GM19043 (cell line): ENCODE results near the gene PRSS1.
"Not testable (repeated sequence)": the region's sequence is repeated elsewhere in the genome, so short reads cannot be mapped to it uniquely, and the experiment has no call there.

Experiments
- ATAC-seq: cut with Tn5 transposase; IDR thresholded peaks from one replicate; pipeline ENCODE4 v1.9.1; 2021; ENCODE audit warnings: low read depth; ENCODE audit not compliant: unreplicated experiment

Gene PRSS1

DNA sequence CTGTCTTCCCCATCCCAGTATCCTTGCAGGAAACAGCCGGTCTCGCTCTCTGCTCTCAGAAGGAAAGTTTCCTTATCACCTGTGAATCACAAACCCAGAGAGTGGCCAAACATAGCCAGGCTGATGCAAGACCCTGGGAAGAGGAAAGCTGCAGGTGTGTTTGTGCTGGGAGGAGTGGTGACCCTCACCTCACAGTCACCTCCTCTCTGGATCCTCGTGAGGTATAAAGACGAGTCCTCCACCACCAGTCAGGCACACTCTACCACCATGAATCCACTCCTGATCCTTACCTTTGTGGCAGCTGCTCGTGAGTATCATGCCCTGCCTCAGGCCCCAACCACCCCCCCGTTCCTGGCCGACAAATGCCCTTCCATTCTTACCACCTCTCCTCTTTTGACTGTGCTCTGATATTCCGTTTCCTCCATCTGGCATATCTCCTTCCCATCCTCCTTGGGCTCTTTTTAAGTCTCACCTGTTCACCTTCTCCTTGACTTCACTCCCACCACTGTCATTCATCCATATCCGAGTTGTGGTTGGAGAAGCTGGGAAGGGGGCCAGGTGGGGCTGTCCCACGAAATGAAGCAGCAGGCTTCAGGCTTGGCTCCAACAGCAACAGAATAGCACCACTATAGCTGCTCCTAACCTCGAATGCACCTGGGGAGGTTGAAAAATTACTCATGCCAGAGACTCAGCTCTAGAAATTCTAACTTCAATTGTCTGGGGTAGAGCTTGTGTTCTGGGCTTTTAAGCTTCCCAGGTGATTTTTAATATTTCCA lies at the start of gene PRSS1:
Gene PRSS1, plus strand, starts transcription at position 255 of the 776 bp plus-strand sequence. Its CDS starts 13 bp downstream, at position 268.
- ATAC-seq: no peak

- ATAC-seq: not testable (repeated sequence)
These were observed 48.3 kb upstream of the PRSS1 start for GRCh38 chr7:142700935-142701334.

GRCh38 chr7:142703655-142704305 lies 45.5 kb upstream of the PRSS1 start:
- no peak for ATAC-seq

GRCh38 chr7:142708726-142709125 lies 40.5 kb upstream of the PRSS1 start:
- not testable (repeated sequence) for ATAC-seq

GRCh38 chr7:142709921-142710320 lies 39.4 kb upstream of the PRSS1 start:
- ATAC-seq: no peak

DNA sequence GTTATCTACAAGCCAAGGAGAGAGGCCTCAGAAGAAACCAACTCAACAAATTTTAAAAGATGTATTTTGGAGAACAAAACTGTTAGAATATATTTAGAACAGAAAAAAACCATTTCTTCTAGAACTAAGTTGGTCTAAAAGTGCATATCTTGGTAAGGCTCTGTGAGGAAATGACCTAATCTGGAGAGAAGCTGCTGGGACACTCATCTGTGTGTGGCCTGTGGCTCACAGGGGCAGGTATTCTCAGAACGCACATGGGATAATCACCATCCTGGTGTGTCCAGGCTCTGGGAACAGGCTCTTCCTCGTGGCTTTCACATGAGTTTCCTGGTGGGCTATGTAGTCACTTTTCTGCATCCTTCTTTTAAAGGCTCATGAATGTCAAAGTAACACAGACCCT lies 38.1 kb upstream of the PRSS1 start:
- no peak for ATAC-seq

- ATAC-seq: no peak
These were observed 37.3 kb upstream of the PRSS1 start for GRCh38 chr7:142711746-142712616.

DNA sequence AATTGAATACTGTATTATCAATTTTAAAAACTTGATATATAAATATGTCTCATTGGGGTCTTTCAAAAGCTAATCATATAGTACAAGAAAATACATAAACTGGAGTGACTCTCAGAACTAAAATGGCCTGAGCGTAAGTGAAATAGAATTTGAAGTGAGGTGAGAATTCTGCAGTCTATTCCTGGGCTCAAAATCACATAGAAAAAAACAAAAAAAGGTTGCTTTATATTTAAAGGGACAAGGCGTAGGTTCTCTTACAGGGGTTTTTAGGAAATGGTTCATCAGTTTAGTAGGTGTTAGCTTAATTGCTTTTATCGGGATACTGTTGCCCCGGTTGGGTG lies 36.7 kb upstream of the PRSS1 start:
- ATAC-seq: no peak

DNA sequence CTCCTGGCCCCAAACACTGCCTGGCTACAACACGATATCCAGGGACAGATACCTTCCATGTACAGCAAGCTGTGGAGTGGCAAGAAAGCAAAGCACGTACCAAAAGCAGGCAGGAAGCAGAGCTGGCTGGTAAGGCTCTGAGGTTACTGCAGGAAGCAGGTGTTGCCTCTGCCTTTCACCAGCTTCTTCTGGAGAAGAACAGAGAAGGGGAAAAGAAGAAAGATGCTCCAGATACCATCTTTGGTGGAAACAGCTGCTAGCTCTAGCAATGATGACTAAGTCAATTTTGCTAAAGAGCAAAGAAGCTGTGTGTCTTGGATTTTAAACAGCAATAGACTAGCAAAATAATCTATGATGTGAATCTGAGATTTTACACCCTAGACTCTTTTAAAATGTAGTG lies 34.9 kb upstream of the PRSS1 start:
- ATAC-seq: no peak

DNA sequence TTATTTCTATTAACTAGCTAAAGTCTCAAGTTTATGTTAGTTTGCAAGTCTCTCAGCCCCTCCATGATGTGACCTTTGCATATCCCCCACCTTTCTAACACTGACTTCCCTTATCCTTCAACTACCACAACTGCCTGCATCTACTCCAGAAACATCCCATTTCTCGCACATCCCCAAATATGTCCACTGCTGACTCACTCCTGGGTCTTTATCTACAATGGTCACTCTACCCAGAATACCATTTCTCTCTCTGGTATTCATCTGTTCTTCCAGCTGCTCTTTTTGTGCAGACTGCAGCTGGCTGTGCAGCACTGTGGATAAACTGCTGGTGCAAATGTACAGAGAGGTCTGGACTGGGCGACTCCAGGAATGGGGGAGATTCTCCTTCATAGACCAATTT lies 32.7 kb upstream of the PRSS1 start:
- no peak for ATAC-seq

DNA sequence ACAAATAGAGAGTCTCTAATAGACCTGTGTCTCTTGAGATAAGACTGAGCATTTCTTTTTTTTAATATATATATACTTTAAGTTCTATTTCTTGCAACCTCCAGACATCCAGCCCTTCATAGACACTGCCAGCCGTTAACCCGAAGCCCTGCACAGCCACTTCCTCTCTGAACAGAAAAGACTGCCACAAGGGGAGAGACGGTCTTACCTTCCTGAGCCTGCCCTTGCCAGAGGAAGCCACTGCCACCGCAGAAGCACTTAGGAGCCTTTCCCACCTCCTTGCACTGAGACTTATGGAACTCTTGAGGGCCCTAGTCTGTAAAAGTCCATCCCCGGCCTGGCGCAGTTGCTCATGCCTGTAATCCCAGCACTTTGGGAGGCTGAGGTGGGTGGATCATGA lies 31.8 kb upstream of the PRSS1 start:
- ATAC-seq: no peak

- no peak for ATAC-seq
These were observed 31.0 kb upstream of the PRSS1 start for GRCh38 chr7:142718313-142718712.

- ATAC-seq: no peak
These were observed 29.0 kb upstream of the PRSS1 start for GRCh38 chr7:142720172-142720773.

GRCh38 chr7:142720986-142721385 lies 28.3 kb upstream of the PRSS1 start:
- no peak for ATAC-seq

- no peak for ATAC-seq
These were observed 27.0 kb upstream of the PRSS1 start for GRCh38 chr7:142722248-142722794.

- peak; percentile 70 for ATAC-seq
These were observed 16.0 kb upstream of the PRSS1 start for GRCh38 chr7:142733271-142733670.

DNA sequence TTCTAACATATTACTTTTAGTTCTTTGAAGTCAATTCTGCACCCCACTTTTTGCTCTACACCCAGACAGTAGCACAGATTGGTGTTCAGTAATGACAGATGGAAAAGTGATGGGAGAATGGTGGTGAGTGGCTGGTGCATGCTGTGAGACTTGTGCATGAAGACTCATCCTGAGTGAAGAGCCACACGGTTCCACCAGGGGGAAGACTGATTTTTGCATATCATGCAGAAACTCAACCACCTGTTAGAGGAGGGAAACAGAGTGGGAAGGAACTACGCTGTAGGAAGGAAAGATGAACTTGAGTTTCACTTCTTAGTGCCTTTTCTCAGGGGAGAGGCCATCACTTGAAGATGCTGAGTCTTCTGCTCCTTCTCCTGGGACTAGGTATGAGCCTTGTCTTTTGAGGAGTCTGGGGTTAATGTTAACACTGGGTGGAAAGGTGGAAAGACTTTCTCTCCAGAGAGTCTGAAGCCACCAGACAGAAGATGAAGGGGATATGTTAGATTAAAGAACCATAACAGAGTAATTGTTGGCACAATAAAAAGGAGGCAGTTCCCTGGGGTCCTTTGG lies 9.3 kb upstream of the PRSS1 start:
- ATAC-seq: peak; percentile 84

GRCh38 chr7:142740786-142741185 lies 8.5 kb upstream of the PRSS1 start:
- ATAC-seq: no peak

DNA sequence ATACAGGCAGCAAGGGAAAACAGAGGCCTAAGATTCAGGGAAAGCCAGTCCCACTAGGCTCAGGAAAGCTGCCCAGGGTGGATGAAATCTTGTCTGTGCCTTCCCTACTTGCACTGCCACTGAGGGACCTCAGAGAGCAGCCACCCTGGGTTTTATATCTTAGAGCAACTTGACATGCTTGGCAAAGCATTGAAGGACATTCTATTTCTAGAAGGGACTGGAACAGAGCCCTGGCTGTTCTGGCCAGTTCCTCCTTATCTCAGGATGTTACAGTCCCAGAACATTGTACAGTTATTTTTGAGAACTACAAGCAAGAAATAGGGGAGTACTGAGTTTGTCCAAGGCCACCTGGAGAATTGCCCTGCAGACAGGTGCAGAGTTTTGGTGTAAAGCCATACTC lies 7.3 kb upstream of the PRSS1 start:
- ATAC-seq: not testable (repeated sequence)

DNA sequence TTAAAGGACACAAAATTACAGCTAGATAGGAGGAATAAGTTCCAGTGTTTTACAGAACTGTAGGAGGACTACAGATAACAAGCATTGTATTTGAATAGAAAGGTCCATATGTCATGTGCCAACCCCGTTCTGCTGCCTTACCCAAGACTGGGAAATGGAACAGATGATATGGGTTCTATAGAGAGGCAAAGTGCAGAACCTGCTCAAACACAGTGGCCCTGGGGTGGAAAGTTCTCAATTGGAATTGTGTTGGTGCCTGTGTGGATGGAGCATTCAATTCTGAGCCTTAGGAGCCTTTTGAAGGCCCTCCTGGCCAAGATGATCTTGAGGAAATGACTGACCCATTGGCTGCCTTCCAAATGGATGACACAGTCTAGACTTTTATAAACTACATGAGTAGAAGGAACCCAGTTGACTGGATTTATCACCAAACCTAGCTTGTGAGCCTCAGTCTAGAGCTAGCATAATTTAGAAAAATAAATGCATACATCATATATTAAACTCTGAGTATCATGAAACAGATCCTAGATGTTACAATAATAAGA lies 4.1 kb upstream of the PRSS1 start:
- no peak for ATAC-seq
